Right lung (tissue), 5 donors: Measurements from ENCODE around the gene ZSWIM3. TPM values are rescaled to one million over a fixed set of nuclear protein-coding genes. Genes with fewer than 3 reads are reported as not detected.

Experiments used
- DNase-seq, 2 donors: peaks; one replicate each; pipeline ENCODE4 v3.0.0-alpha.2; 2013
- polyA plus RNA-seq, 5 donors: library from polyadenylated mRNA; unstranded; fragments of 120-200 nt; gene quantifications; one replicate each; pipeline versions ENCODE4 v1.2.1 to v1.2.3, GENCODE V29; 2013; ENCODE audit warnings: inconsistent platforms in 1 of 5, low replicate concordance in 1 of 5; ENCODE audit not compliant: insufficient read length in 5 of 5, insufficient read depth in 1 of 5

The ZSWIM3 gene
- polyA plus RNA-seq, 5 donors, result 5.0 to 5.9 (median 5.4) TPM

- DNase-seq, result no peak
Observed at GRCh38 chr20:45909336-45909808, 52.0 kb downstream of the ZSWIM3 start.

- no peak for DNase-seq
Observed at GRCh38 chr20:45909817-45910669, 52.6 kb downstream of the ZSWIM3 start.

GRCh38 chr20:45910670-45911485, 53.5 kb downstream of the ZSWIM3 start:
- DNase-seq, result peak; percentile 90 to 93

GRCh38 chr20:45911486-45912343, 54.3 kb downstream of the ZSWIM3 start, which contains the start of gene PLTP:
Gene PLTP, minus strand, starts transcription at chr20:45912155. Its CDS starts 703 bp downstream, at chr20:45911452.
- DNase-seq, result peak; percentile 82 to 83

GRCh38 chr20:45912344-45912682, 54.9 kb downstream of the ZSWIM3 start:
- no peak for DNase-seq

- no peak for DNase-seq
Observed at GRCh38 chr20:45913116-45913515, 55.7 kb downstream of the ZSWIM3 start.

GRCh38 chr20:45917790-45918141, 60.4 kb downstream of the ZSWIM3 start:
- no peak for DNase-seq

GRCh38 chr20:45918182-45918737, 60.8 kb downstream of the ZSWIM3 start:
- peak in 1 of 2 donors; percentile 33 for DNase-seq

GRCh38 chr20:45918779-45919537, 61.5 kb downstream of the ZSWIM3 start:
- no peak for DNase-seq

GRCh38 chr20:45919542-45920399, 62.4 kb downstream of the ZSWIM3 start:
- DNase-seq, result peak; percentile 80 to 85

- no peak for DNase-seq
Observed at GRCh38 chr20:45920462-45921336, 63.3 kb downstream of the ZSWIM3 start.

GRCh38 chr20:45921337-45922189, 64.1 kb downstream of the ZSWIM3 start:
- no peak for DNase-seq

- DNase-seq, result peak; percentile 74 to 83
Observed at GRCh38 chr20:45924391-45925261, 67.2 kb downstream of the ZSWIM3 start.

- DNase-seq, result no peak
Observed at GRCh38 chr20:45925821-45926506, 68.5 kb downstream of the ZSWIM3 start.

GRCh38 chr20:45926731-45927070, 69.3 kb downstream of the ZSWIM3 start:
- no peak for DNase-seq
